Skeletal muscle tissue (tissue), 4 donors: Measurements from ENCODE around the gene THAP4. TPM values are rescaled to one million over a fixed set of nuclear protein-coding genes. Genes with fewer than 3 reads are reported as not detected.
"Not testable (repeated sequence)": the region's sequence is repeated elsewhere in the genome, so short reads cannot be mapped to it uniquely, and the experiment has no call there.

Experiments
- H3K27ac ChIP-seq: one replicate; pipeline ENCODE4 v1.7.0; 2013; ENCODE audit warnings: mild to moderate bottlenecking, low read depth, low read length, inconsistent platforms
- H3K27me3 ChIP-seq, 3 donors: one replicate each; pipeline ENCODE4 v1.7.0; 2013; ENCODE audit warnings: low read length in 3 of 3; ENCODE audit not compliant: control insufficient read depth in 3 of 3, insufficient read depth in 3 of 3
- H3K36me3 ChIP-seq, 3 donors: one replicate each; pipeline ENCODE4 v1.7.0; 2013; ENCODE audit warnings: low read length in 3 of 3; ENCODE audit not compliant: control insufficient read depth in 3 of 3, insufficient read depth in 3 of 3
- H3K4me1 ChIP-seq, 3 donors: one replicate each; pipeline ENCODE4 v1.7.0; 2013; ENCODE audit warnings: low read length in 3 of 3, mild to moderate bottlenecking in 3 of 3; ENCODE audit not compliant: control insufficient read depth in 3 of 3, insufficient read depth in 3 of 3
- H3K4me3 ChIP-seq, 3 donors: one replicate each; pipeline ENCODE4 v1.7.0; 2013; ENCODE audit warnings: low read length in 3 of 3
- H3K9ac ChIP-seq, 3 donors: one replicate each; pipeline ENCODE4 v1.7.0; 2013; ENCODE audit warnings: low read length in 3 of 3, mild to moderate bottlenecking in 3 of 3, moderate library complexity in 2 of 3, low read depth in 1 of 3
- H3K9me3 ChIP-seq, 3 donors: one replicate each; pipeline ENCODE4 v1.7.0; 2013; ENCODE audit warnings: low read length in 3 of 3; ENCODE audit not compliant: control insufficient read depth in 3 of 3
- total RNA-seq: library from RNA; depleted of rRNA; stranded (reverse); fragments of >200 nt; gene quantifications from one replicate; pipeline ENCODE4 v1.2.3, GENCODE V29; 2014
- donor health status: Osteomylitis.

THAP4 gene
- total RNA-seq, 1 donor from 2014 or later, result 35.5 TPM

GRCh38 chr2:241567266-241567665 lies 69.7 kb downstream of the THAP4 start:
- not testable (repeated sequence) for H3K9ac ChIP-seq, H3K4me3 ChIP-seq, H3K27ac ChIP-seq, H3K9me3 ChIP-seq, H3K27me3 ChIP-seq, H3K36me3 ChIP-seq, H3K4me1 ChIP-seq

GRCh38 chr2:241566468-241566867 lies 70.5 kb downstream of the THAP4 start:
- Histone ChIP-seq H3K4me1 (peaks cover 0 to 8% (median 4%) of the 10 kb centered on the region in 3 donors), H3K9ac (no peak overlapping the region), H3K4me3 (no peak overlapping the region), H3K27ac (no peak overlapping the region), H3K27me3 (peaks cover 0 to 4% (median 0%) of the 10 kb centered on the region in 3 donors), H3K9me3 (no peaks in the 10 kb centered on the region), H3K36me3 (no peaks in the 10 kb centered on the region)

DNA sequence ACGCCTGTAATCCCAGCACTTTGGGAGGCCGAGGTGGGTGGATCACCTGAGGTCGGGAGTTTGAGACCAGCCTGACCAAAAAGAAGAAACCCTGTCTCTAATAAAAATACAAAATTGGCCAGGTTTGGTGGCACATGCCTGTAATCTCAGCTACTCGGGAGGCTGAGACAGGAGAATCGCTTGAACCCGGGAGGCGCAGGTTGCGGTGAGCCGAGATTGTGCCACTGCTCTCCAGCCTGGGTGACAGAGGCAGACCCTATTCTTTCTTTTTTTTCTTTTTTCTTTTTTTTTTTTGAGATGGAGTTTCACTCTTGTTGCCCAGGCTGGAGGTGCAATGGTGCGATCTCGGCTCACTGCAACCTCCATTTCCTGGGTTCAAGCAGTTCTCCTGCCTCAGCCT lies 70.9 kb downstream of the THAP4 start:
- H3K9ac ChIP-seq, H3K36me3 ChIP-seq, H3K4me3 ChIP-seq, H3K27me3 ChIP-seq, H3K4me1 ChIP-seq, H3K27ac ChIP-seq, H3K9me3 ChIP-seq: not testable (repeated sequence)

- H3K9me3 ChIP-seq, result no peaks in the 10 kb centered on the region
- H3K36me3 ChIP-seq, result no peaks in the 10 kb centered on the region
- peaks cover 0 to 9% (median 6%) of the 10 kb centered on the region in 3 donors for H3K4me1 ChIP-seq
- H3K27me3 ChIP-seq, result peaks cover 0 to 4% (median 4%) of the 10 kb centered on the region in 3 donors
- no peak overlapping the region for H3K4me3 ChIP-seq
- H3K9ac ChIP-seq, result no peak overlapping the region
- no peak overlapping the region for H3K27ac ChIP-seq
Measured at GRCh38 chr2:241565411-241565810, 71.5 kb downstream of the THAP4 start.

- no peak overlapping the region for H3K27ac ChIP-seq
Measured at GRCh38 chr2:241564596-241565410, 72.2 kb downstream of the THAP4 start.

DNA sequence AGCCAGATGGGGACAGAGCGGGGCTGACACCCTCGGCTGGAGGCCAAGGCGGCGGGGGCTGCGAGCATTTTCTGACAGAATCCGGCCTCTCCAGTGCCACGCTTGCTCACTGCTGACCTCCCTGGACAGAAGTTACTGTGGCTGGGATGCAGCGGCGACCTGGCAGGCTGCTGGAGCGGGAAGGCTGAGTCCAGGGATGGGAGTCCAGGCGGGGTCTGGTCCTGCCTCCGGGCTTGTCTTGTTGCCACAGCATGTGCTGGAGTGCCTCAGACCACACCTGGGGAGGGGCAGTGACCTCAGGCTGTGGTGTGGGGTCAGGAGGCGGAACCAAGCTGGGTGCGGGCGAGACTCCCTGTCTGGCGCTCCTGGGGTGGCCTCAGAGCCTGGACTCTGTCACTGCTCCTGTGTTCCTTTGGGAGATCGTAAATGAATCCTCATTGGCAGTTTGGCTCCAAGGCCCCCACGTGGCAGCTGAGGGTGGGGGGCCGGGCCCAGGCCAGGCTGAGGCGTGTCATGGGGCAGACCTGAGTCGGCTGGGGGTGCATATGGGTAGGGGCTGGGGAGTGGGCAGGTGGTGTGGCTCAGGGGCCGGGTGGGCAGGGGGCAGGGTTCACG lies 72.9 kb downstream of the THAP4 start:
- Histone ChIP-seq H3K4me1 (peaks cover 7 to 17% (median 11%) of the 10 kb centered on the region in 3 donors), H3K36me3 (no peaks in the 10 kb centered on the region), H3K27me3 (peaks cover 0 to 16% (median 11%) of the 10 kb centered on the region in 3 donors), H3K4me3 (no peak overlapping the region), H3K27ac (no peak overlapping the region), H3K9ac (no peak overlapping the region), H3K9me3 (no peaks in the 10 kb centered on the region)

More at GRCh38 chr2:241564596-241565410, 72.2 kb downstream of the THAP4 start:
- peaks cover 0 to 10% (median 9%) of the 10 kb centered on the region in 3 donors for H3K27me3 ChIP-seq
- H3K4me1 ChIP-seq, result peaks cover 5 to 15% (median 10%) of the 10 kb centered on the region in 3 donors
- no peak overlapping the region for H3K9ac ChIP-seq
- H3K9me3 ChIP-seq, result no peaks in the 10 kb centered on the region
- H3K4me3 ChIP-seq, result no peak overlapping the region
- no peaks in the 10 kb centered on the region for H3K36me3 ChIP-seq

GRCh38 chr2:241563571-241563980 lies 73.4 kb downstream of the THAP4 start:
- H3K9me3 ChIP-seq, result no peaks in the 10 kb centered on the region
- peaks cover 0 to 22% (median 11%) of the 10 kb centered on the region in 3 donors for H3K27me3 ChIP-seq
- no peak overlapping the region for H3K9ac ChIP-seq
- H3K27ac ChIP-seq, result no peak overlapping the region
- peaks cover 7 to 17% (median 12%) of the 10 kb centered on the region in 3 donors for H3K4me1 ChIP-seq
- no peaks in the 10 kb centered on the region for H3K36me3 ChIP-seq
- H3K4me3 ChIP-seq, result no peak overlapping the region

DNA sequence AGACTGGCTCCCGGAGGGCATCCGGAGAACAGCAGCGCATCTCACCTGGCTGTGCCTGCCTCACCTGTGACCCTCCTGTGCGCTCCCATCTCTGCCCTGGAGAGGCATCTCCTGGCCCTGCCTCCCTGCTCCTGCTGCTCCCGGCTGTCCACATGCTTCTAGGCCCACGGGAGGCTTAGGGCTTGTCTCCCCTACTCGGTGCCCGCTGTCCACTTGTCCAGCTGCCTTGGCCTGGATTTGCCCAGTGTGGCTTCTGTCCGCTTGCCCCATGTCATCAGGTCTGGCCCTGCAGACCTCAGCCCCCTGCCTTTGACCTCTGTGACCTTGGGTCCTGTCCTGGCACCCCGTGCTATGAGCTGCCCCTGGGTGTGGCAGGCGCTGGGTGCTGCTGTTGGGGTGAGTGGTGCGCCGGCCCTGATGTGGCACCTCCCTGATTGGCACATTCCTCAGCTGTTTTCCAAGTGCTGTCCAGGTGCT lies 73.9 kb downstream of the THAP4 start:
- Histone ChIP-seq H3K4me1 (peaks cover 9 to 17% (median 12%) of the 10 kb centered on the region in 3 donors), H3K9ac (no peak overlapping the region), H3K9me3 (no peaks in the 10 kb centered on the region), H3K27me3 (peaks cover 0 to 26% (median 15%) of the 10 kb centered on the region in 3 donors), H3K4me3 (no peak overlapping the region), H3K27ac (no peak overlapping the region), H3K36me3 (no peaks in the 10 kb centered on the region)

DNA sequence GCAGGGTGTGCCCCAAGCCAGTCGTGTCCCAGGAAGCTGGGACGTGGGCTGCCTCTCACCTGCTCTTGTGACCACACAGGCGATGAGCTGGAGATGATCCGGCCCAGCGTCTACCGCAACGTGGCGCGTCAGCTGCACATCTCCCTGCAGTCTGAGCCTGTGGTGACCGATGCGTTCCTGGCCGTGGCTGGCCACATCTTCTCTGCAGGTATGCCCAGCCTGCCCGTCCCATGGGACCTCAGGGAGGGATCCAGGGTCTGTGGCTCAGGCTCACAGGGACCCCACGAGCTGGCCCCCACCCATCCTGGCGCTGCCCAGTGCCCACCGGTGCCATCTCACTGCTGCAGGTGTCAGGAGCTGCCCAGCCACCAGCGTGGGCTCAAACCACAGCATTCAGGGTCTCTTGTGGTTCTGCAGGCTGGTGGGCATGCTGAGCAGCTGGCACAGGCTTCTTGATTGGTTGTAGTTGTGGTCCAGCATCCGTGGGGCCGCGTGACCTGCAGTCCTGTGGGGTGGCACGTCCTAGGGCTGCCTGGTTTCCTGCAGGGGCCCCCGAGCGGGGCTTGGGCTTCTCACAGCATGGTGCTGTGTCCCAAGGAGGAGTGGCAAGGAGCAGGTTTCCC lies 74.6 kb downstream of the THAP4 start:
- Histone ChIP-seq H3K27ac (no peak overlapping the region), H3K9ac (no peak overlapping the region), H3K27me3 (peaks cover 0 to 29% (median 22%) of the 10 kb centered on the region in 3 donors), H3K4me1 (peaks cover 9 to 17% (median 12%) of the 10 kb centered on the region in 3 donors), H3K4me3 (no peak overlapping the region), H3K9me3 (no peaks in the 10 kb centered on the region), H3K36me3 (no peaks in the 10 kb centered on the region)
